Liver (tissue), 9 donors: ENCODE data around the gene NOP14. TPM values are rescaled to one million over a fixed set of nuclear protein-coding genes. Genes with fewer than 3 reads are reported as not detected.

Source experiments
- DNase-seq: peaks from one replicate; pipeline ENCODE4 v3.0.0-alpha.2; 2017; ENCODE audit warnings: low spot score
- H3K27ac ChIP-seq, 2 donors: one replicate each; pipeline ENCODE4 v1.7.0; 2013; ENCODE audit warnings: inconsistent platforms in 2 of 2, low read length in 2 of 2, control low read depth in 1 of 2, low read depth in 1 of 2, mild to moderate bottlenecking in 1 of 2
- H3K27me3 ChIP-seq, 4 donors: one replicate each; pipeline versions ENCODE4 v1.6.1 to v1.7.0; 2013; ENCODE audit warnings: low read length in 3 of 4, inconsistent platforms in 1 of 4, mild to moderate bottlenecking in 1 of 4, moderate library complexity in 1 of 4; ENCODE audit not compliant: control insufficient read depth in 4 of 4, insufficient read depth in 4 of 4
- H3K36me3 ChIP-seq, 4 donors: one replicate each; pipeline versions ENCODE4 v1.6.1 to v1.7.0; 2013; ENCODE audit warnings: low read length in 3 of 4, mild to moderate bottlenecking in 3 of 4, low read depth in 1 of 4, moderate library complexity in 1 of 4; ENCODE audit not compliant: control insufficient read depth in 4 of 4, insufficient read depth in 3 of 4
- H3K4me1 ChIP-seq, 4 donors: one replicate each; pipeline versions ENCODE4 v1.6.1 to v1.7.0; 2013; ENCODE audit warnings: low read length in 3 of 4, mild to moderate bottlenecking in 3 of 4, moderate library complexity in 1 of 4; ENCODE audit not compliant: control insufficient read depth in 4 of 4, insufficient read depth in 4 of 4
- H3K4me3 ChIP-seq, 3 donors: one replicate each; pipeline versions ENCODE4 v1.6.1 to v1.7.0; 2013; ENCODE audit warnings: low read length in 3 of 3, control low read depth in 1 of 3, low read depth in 1 of 3, mild to moderate bottlenecking in 1 of 3
- H3K9ac ChIP-seq, 2 donors: one replicate each; pipeline ENCODE4 v1.7.0; 2013; ENCODE audit warnings: low read length in 2 of 2, mild to moderate bottlenecking in 2 of 2, moderate library complexity in 2 of 2, control low read depth in 1 of 2, low read depth in 1 of 2
- H3K9me3 ChIP-seq, 4 donors: one replicate each; pipeline versions ENCODE4 v1.6.1 to v1.7.0; 2013; ENCODE audit warnings: low read length in 3 of 4; ENCODE audit not compliant: control insufficient read depth in 4 of 4
- ATF3 ChIP-seq: IDR thresholded peaks from 2 replicates; pipeline ENCODE4 v1.6.1; 2016; ENCODE audit warnings: antibody characterized with exemption
- CTCF ChIP-seq: fragments of 150-350 bp; IDR thresholded peaks from 2 replicates; pipeline ENCODE4 v1.5.1; 2017; ENCODE audit warnings: improper control_type of control experiment, low read depth, low read length; ENCODE audit not compliant: missing input control
- EGR1 ChIP-seq, 2 donors: IDR thresholded peaks; 2 replicates each; pipeline ENCODE4 v1.6.1; 2016 to 2018; ENCODE audit warnings: antibody characterized with exemption in 2 of 2, low read depth in 2 of 2
- FOXA1 ChIP-seq: IDR thresholded peaks from 2 replicates; pipeline ENCODE4 v1.6.1; 2016; ENCODE audit warnings: antibody characterized with exemption
- FOXA2 ChIP-seq: IDR thresholded peaks from 2 replicates; pipeline ENCODE4 v1.6.1; 2016; ENCODE audit warnings: antibody characterized with exemption
- GABPA ChIP-seq, 2 donors: IDR thresholded peaks in 1 of 2; conservative IDR thresholded peaks in 1 of 2; 2 replicates each; pipeline ENCODE4 v1.6.1; 2016; ENCODE audit warnings: antibody characterized with exemption in 2 of 2, mild to moderate bottlenecking in 1 of 2, moderate library complexity in 1 of 2
- HNF4A ChIP-seq, 2 donors: conservative IDR thresholded peaks; 2 replicates each; pipeline ENCODE4 v1.6.1; 2016; ENCODE audit warnings: antibody characterized with exemption in 2 of 2, mild to moderate bottlenecking in 2 of 2
- HNF4G ChIP-seq: IDR thresholded peaks from 2 replicates; pipeline ENCODE4 v1.6.1; 2016; ENCODE audit warnings: antibody characterized with exemption
- MAX ChIP-seq: IDR thresholded peaks from 2 replicates; pipeline ENCODE4 v1.6.1; 2016; ENCODE audit warnings: antibody characterized with exemption
- NR2F2 ChIP-seq: IDR thresholded peaks from 2 replicates; pipeline ENCODE4 v1.6.1; 2016; ENCODE audit warnings: antibody characterized with exemption
- RAD21 ChIP-seq, 2 donors: IDR thresholded peaks; 2 replicates each; pipeline ENCODE4 v1.6.1; 2016; ENCODE audit warnings: antibody characterized with exemption in 2 of 2, mild to moderate bottlenecking in 2 of 2
- RXRA ChIP-seq, 2 donors: IDR thresholded peaks; 2 replicates each; pipeline ENCODE4 v1.6.1; 2017 to 2018; ENCODE audit warnings: antibody characterized with exemption in 2 of 2, mild to moderate bottlenecking in 1 of 2
- TAF1 ChIP-seq: conservative IDR thresholded peaks from 2 replicates; pipeline ENCODE4 v1.6.1; 2016; ENCODE audit warnings: antibody characterized with exemption, mild to moderate bottlenecking
- YY1 ChIP-seq: IDR thresholded peaks from 2 replicates; pipeline ENCODE4 v1.6.1; 2016; ENCODE audit warnings: antibody characterized with exemption, mild to moderate bottlenecking
- WGBS: extraction: QIAGEN DNeasy Blood & Tissue Kit; methylation state at CpG from one replicate; pipeline ENCODE4 v1.1.7; 2013; 5-methylcytosine and 5-hydroxymethylcytosine counted together
- polyA plus RNA-seq, 2 donors: library from polyadenylated mRNA; stranded (reverse) in 1 of 2; unstranded in 1 of 2; fragments of 200-250 nt in 1 of 2; fragments of >200 nt in 1 of 2; fragmentation: Nextera tagmentation in 1 of 2; extraction: Ambion mirVana in 1 of 2; gene quantifications; one replicate each; pipeline versions ENCODE4 v1.2.1 to v1.2.3, GENCODE V29; 2013 to 2015
- total RNA-seq, 2 donors: library from RNA; depleted of rRNA; stranded (reverse); fragments of >200 nt; gene quantifications; one replicate each; pipeline ENCODE4 v1.2.3, GENCODE V29; 2014
- TF ChIP-seq, protein P1 (sequence below): IDR thresholded peaks from 2 replicates; pipeline ENCODE4 v1.6.1; 2016; ENCODE audit warnings: antibody characterized with exemption
- TF ChIP-seq, protein P2 (sequence below): IDR thresholded peaks from 2 replicates; pipeline ENCODE4 v1.6.1; 2016; ENCODE audit warnings: antibody characterized with exemption, mild to moderate bottlenecking
- donor health status: healthy.
- donor health status: healthy.
- donor health status: healthy.
- donor health status: healthy.
- donor health status: healthy.

Gene NOP14
- total and polyA plus RNA-seq, 4 donors = 10.5 to 22.9 (median 14.4) TPM

GRCh38 chr4:2953496-2953895 is 9.7 kb downstream of the NOP14 start (continued):
- TF ChIP-seq ATF3 (no peak), GABPA (IDR thresholded peaks at IDR 0.05 in 1 of 2, conservative IDR thresholded peaks at IDR 0.05 in 1 of 2) (peak in 1 of 2 donors; percentile 16), HNF4G (peak; percentile 87)

- no peak overlapping the region for H3K27ac ChIP-seq
- H3K27me3 ChIP-seq = no peaks in the 10 kb centered on the region
- DNase-seq = no peak
- 97% methylated on average over 16 of the region's 16 CpGs for WGBS
- no peak overlapping the region for H3K4me3 ChIP-seq
- H3K9ac ChIP-seq = no peak overlapping the region
- peaks cover 8 to 43% (median 29%) of the 10 kb centered on the region in 4 donors for H3K36me3 ChIP-seq
- H3K9me3 ChIP-seq = no peaks in the 10 kb centered on the region
- no peak for TF ChIP-seq HNF4A (conservative IDR thresholded peaks at IDR 0.05)
- no peak for TF ChIP-seq HNF4G
- no peak for TF ChIP-seq NR2F2
- TF ChIP-seq, protein P1, sequence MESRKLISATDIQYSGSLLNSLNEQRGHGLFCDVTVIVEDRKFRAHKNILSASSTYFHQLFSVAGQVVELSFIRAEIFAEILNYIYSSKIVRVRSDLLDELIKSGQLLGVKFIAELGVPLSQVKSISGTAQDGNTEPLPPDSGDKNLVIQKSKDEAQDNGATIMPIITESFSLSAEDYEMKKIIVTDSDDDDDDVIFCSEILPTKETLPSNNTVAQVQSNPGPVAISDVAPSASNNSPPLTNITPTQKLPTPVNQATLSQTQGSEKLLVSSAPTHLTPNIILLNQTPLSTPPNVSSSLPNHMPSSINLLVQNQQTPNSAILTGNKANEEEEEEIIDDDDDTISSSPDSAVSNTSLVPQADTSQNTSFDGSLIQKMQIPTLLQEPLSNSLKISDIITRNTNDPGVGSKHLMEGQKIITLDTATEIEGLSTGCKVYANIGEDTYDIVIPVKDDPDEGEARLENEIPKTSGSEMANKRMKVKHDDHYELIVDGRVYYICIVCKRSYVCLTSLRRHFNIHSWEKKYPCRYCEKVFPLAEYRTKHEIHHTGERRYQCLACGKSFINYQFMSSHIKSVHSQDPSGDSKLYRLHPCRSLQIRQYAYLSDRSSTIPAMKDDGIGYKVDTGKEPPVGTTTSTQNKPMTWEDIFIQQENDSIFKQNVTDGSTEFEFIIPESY = no peak
- no peak for TF ChIP-seq FOXA2
- TF ChIP-seq MAX = no peak
- no peak for TF ChIP-seq RAD21 (IDR thresholded peaks at IDR 0.05)
- no peak for TF ChIP-seq EGR1 (IDR thresholded peaks at IDR 0.05; ENCODE audit: low read depth in 2 of 2)
- TF ChIP-seq FOXA1 = no peak
- TF ChIP-seq CTCF = no peak
- no peak for TF ChIP-seq RXRA (IDR thresholded peaks at IDR 0.05)
- TF ChIP-seq YY1 = no peak
- TF ChIP-seq, protein P2, sequence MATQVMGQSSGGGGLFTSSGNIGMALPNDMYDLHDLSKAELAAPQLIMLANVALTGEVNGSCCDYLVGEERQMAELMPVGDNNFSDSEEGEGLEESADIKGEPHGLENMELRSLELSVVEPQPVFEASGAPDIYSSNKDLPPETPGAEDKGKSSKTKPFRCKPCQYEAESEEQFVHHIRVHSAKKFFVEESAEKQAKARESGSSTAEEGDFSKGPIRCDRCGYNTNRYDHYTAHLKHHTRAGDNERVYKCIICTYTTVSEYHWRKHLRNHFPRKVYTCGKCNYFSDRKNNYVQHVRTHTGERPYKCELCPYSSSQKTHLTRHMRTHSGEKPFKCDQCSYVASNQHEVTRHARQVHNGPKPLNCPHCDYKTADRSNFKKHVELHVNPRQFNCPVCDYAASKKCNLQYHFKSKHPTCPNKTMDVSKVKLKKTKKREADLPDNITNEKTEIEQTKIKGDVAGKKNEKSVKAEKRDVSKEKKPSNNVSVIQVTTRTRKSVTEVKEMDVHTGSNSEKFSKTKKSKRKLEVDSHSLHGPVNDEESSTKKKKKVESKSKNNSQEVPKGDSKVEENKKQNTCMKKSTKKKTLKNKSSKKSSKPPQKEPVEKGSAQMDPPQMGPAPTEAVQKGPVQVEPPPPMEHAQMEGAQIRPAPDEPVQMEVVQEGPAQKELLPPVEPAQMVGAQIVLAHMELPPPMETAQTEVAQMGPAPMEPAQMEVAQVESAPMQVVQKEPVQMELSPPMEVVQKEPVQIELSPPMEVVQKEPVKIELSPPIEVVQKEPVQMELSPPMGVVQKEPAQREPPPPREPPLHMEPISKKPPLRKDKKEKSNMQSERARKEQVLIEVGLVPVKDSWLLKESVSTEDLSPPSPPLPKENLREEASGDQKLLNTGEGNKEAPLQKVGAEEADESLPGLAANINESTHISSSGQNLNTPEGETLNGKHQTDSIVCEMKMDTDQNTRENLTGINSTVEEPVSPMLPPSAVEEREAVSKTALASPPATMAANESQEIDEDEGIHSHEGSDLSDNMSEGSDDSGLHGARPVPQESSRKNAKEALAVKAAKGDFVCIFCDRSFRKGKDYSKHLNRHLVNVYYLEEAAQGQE = no peak
- TF ChIP-seq ATF3 = no peak
- TF ChIP-seq GABPA (IDR thresholded peaks at IDR 0.05 in 1 of 2, conservative IDR thresholded peaks at IDR 0.05 in 1 of 2) = no peak
- no peak for TF ChIP-seq TAF1
- peaks cover 13 to 52% (median 42%) of the 10 kb centered on the region in 4 donors for H3K4me1 ChIP-seq
Measured at GRCh38 chr4:2950221-2950989, 12.8 kb downstream of the NOP14 start.
